DOHH2 (cell line): ENCODE measurements around the gene MAPKBP1.

ENCODE experiments used
- H3F3A ChIP-seq: fragments of 200-600 bp; sonication (generic), shearing (Covaris generic); 2 replicates; pipeline ENCODE4 v1.6.0; 2016; ENCODE audit warnings: antibody characterized with exemption, mild to moderate bottlenecking; ENCODE audit not compliant: control insufficient read depth, insufficient read depth
- H3K27ac ChIP-seq: fragments of 200-600 bp; sonication (generic); 2 replicates; pipeline ENCODE4 v1.5.1; 2014; ENCODE audit warnings: low read depth, mild to moderate bottlenecking, low read length, moderate library complexity
- H3K27me3 ChIP-seq: fragments of 200-600 bp; sonication (generic); 2 replicates; pipeline ENCODE4 v1.6.1; 2014; ENCODE audit warnings: mild to moderate bottlenecking, low read length, mixed read lengths; ENCODE audit not compliant: control insufficient read depth
- H3K36me3 ChIP-seq: fragments of 200-600 bp; sonication (generic); 2 replicates; pipeline ENCODE4 v1.6.1; 2014; ENCODE audit warnings: mild to moderate bottlenecking, low read length, moderate library complexity, mixed read lengths; ENCODE audit not compliant: control insufficient read depth
- H3K4me1 ChIP-seq: fragments of 200-600 bp; sonication (generic); 2 replicates; pipeline ENCODE4 v1.6.1; 2014; ENCODE audit warnings: mild to moderate bottlenecking, low read length, mixed read lengths; ENCODE audit not compliant: control insufficient read depth
- H3K4me2 ChIP-seq: fragments of 200-600 bp; sonication (generic); 2 replicates; pipeline ENCODE4 v1.6.0; 2014; ENCODE audit warnings: mild to moderate bottlenecking, low read length, moderate library complexity
- H3K4me3 ChIP-seq: fragments of 200-600 bp; sonication (generic); 2 replicates; pipeline ENCODE4 v1.5.1; 2014; ENCODE audit warnings: mild to moderate bottlenecking, low read length, mixed read lengths
- H3K79me2 ChIP-seq: fragments of 200-600 bp; sonication (generic); 2 replicates; pipeline ENCODE4 v1.6.1; 2014; ENCODE audit warnings: mild to moderate bottlenecking, low read length, mixed read lengths; ENCODE audit not compliant: control insufficient read depth
- H3K9me2 ChIP-seq: fragments of 200-600 bp; sonication (generic); replicated peaks from 2 replicates; pipeline ENCODE4 v1.6.1; 2014; ENCODE audit warnings: mild to moderate bottlenecking, low read length, mixed read lengths; ENCODE audit not compliant: control insufficient read depth
- H3K9me3 ChIP-seq: fragments of 200-600 bp; sonication (generic); 2 replicates; pipeline ENCODE4 v1.6.1; 2014; ENCODE audit warnings: antibody characterized with exemption, low read length, mixed read lengths; ENCODE audit not compliant: control insufficient read depth, insufficient read depth
- H4K20me1 ChIP-seq: fragments of 200-600 bp; sonication (generic); 2 replicates; pipeline ENCODE4 v1.6.0; 2014; ENCODE audit warnings: low read depth, mild to moderate bottlenecking, antibody characterized with exemption, low read length, moderate library complexity; ENCODE audit not compliant: control insufficient read depth, insufficient read depth
- CTCF ChIP-seq: fragments of 200-600 bp; sonication (generic); IDR thresholded peaks from one replicate; pipeline ENCODE4 v1.5.1; 2014; ENCODE audit warnings: antibody characterized with exemption, mild to moderate bottlenecking, low read depth, low read length; ENCODE audit not compliant: poor library complexity, severe bottlenecking
- EZH2phosphoT487 ChIP-seq: fragments of 200-600 bp; sonication (generic); IDR thresholded peaks from 2 replicates; pipeline ENCODE4 v1.6.1; 2017; ENCODE audit warnings: borderline replicate concordance, mild to moderate bottlenecking, antibody characterized with exemption, low read length, moderate library complexity, mixed read lengths

MAPKBP1 gene

DNA sequence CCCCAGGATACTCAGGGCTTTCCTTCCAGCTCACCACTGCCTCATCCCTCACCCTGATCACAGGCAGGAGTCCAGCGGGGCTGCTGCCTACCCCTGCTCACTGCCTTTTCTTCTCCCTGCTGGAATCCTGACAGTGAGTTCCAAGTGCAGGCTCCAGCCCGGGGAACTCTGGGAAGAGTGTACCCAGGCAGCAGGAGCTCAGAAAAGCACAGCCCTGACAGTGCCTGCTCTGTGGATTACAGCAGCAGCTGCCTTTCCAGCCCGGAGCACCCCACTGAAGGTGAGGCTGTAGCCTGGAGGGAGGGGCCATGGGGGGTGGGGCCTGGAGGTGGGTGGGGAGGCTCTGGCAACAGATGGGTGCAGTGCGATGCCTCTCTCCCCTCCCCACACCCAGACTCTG lies 47.5 kb downstream of the MAPKBP1 start:
- Histone ChIP-seq H3K27ac (no peak overlapping the region), H3K4me3 (no peak overlapping the region), H3K9me2 (no peaks in the 10 kb centered on the region), H4K20me1 (no peaks in the 10 kb centered on the region), H3K9me3 (no peaks in the 10 kb centered on the region), H3K4me2 (no peak overlapping the region), H3K79me2 (no peaks in the 10 kb centered on the region), H3K36me3 (no peaks in the 10 kb centered on the region), H3F3A (no peaks in the 10 kb centered on the region), H3K27me3 (no peaks in the 10 kb centered on the region), H3K4me1 (no peaks in the 10 kb centered on the region)
- TF ChIP-seq EZH2phosphoT487, result no peak
- TF ChIP-seq CTCF, result no peak

DNA sequence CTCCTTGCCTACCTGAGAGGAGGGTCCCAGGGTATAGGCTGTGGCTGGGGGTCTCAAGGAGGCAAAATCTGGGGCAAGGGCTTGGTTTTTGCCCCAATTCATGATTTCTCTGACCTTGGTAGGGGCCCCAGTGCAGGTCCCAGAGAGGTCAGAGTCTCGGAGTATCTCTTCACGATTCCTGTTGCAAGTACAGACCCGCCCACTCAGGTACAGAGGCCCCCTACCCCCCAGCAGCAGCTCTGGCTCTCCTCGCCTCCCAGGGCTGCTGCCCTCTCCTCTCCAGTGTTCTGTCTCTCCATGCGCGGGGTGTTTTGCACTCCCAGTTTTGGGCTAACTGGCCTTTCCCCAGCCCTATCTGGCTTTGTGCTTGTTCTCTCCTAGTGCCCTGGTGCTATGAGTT lies 48.2 kb downstream of the MAPKBP1 start:
- Histone ChIP-seq H3K27me3 (no peaks in the 10 kb centered on the region), H3F3A (no peaks in the 10 kb centered on the region), H3K9me2 (no peaks in the 10 kb centered on the region), H3K4me3 (no peak overlapping the region), H3K4me2 (no peak overlapping the region), H3K4me1 (peaks cover 4% of the 10 kb centered on the region), H3K36me3 (no peaks in the 10 kb centered on the region), H3K27ac (no peak overlapping the region), H4K20me1 (no peaks in the 10 kb centered on the region), H3K79me2 (no peaks in the 10 kb centered on the region), H3K9me3 (no peaks in the 10 kb centered on the region)
- TF ChIP-seq CTCF, result no peak
- TF ChIP-seq EZH2phosphoT487, result no peak

DNA sequence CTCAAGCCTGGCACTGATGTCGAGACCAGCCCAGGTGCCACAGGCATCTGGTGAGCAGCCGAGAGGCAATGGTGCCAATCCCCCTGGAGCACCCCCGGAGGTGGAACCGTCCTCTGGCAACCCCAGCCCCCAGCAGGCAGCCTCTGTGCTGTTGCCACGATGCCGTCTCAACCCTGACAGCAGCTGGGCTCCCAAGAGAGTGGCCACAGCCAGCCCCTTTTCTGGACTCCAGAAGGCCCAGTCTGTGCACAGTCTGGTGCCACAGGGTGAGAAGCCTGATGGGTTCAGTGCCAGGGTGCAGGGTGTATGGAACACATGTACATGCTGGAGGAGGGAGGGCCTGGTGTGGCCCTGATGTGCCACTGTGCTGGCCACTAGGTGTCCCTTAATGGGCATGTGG lies 48.7 kb downstream of the MAPKBP1 start:
- no peak overlapping the region for H3K27ac ChIP-seq
- peaks cover 4% of the 10 kb centered on the region for H3K4me1 ChIP-seq

More for the DNA sequence above, 48.7 kb downstream of the MAPKBP1 start:
- Histone ChIP-seq H3K9me2 (no peaks in the 10 kb centered on the region), H3K4me3 (no peak overlapping the region), H3K9me3 (no peaks in the 10 kb centered on the region), H4K20me1 (no peaks in the 10 kb centered on the region), H3K27me3 (no peaks in the 10 kb centered on the region), H3F3A (no peaks in the 10 kb centered on the region), H3K79me2 (no peaks in the 10 kb centered on the region), H3K4me2 (no peak overlapping the region), H3K36me3 (no peaks in the 10 kb centered on the region)
- no peak for TF ChIP-seq EZH2phosphoT487
- no peak for TF ChIP-seq CTCF
